Mucosa of rectum (tissue), 2 donors: Measurements from ENCODE around the gene PPOX.

Experiments
- H3K27ac ChIP-seq, 2 donors: one replicate each; pipeline ENCODE4 v1.7.0; 2013; ENCODE audit warnings: inconsistent platforms in 2 of 2, low read depth in 2 of 2, low read length in 2 of 2
- H3K27me3 ChIP-seq, 2 donors: one replicate each; pipeline ENCODE4 v1.7.0; 2013; ENCODE audit warnings: low read length in 2 of 2; ENCODE audit not compliant: control insufficient read depth in 2 of 2, insufficient read depth in 2 of 2
- H3K36me3 ChIP-seq, 2 donors: one replicate each; pipeline ENCODE4 v1.7.0; 2013; ENCODE audit warnings: low read length in 2 of 2; ENCODE audit not compliant: control insufficient read depth in 2 of 2, insufficient read depth in 2 of 2
- H3K4me1 ChIP-seq, 2 donors: one replicate each; pipeline ENCODE4 v1.7.0; 2013; ENCODE audit warnings: low read length in 2 of 2, mild to moderate bottlenecking in 1 of 2; ENCODE audit not compliant: control insufficient read depth in 2 of 2, insufficient read depth in 2 of 2
- H3K4me3 ChIP-seq, 2 donors: one replicate each; pipeline ENCODE4 v1.7.0; 2013; ENCODE audit warnings: low read length in 2 of 2
- H3K9ac ChIP-seq, 2 donors: one replicate each; pipeline ENCODE4 v1.7.0; 2013; ENCODE audit warnings: low read length in 2 of 2, low read depth in 1 of 2, mild to moderate bottlenecking in 1 of 2
- H3K9me3 ChIP-seq, 2 donors: one replicate each; pipeline ENCODE4 v1.7.0; 2013; ENCODE audit warnings: low read length in 2 of 2; ENCODE audit not compliant: control insufficient read depth in 2 of 2
- donor health status: healthy.
- donor health status: Normal muscosa, but diverticular disease.

Gene PPOX

DNA sequence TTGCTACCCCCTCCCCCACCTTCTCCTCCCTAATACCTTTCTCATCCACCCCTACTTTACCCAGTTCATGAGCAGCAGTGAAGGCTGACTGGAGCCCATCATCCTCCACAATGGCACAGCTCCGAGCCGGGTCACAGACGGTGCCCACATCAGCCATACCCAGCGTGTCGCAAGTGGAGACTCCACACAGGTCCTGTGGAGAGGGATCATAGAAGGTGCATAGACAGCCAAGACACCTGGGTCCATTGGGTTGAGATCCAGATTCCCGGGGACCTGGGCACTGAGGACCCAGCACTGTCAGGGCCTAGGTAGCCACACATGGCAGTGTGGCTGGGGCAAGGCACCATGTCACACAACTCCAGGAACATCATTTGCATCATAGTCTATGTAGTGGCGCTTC lies 29.9 kb downstream of the PPOX start:
- H3K9me3 ChIP-seq, result no peaks in the 10 kb centered on the region
- peak overlapping the region; percentile 54 to 97 for H3K27ac ChIP-seq
- H3K4me3 ChIP-seq, result no peak overlapping the region
- no peaks in the 10 kb centered on the region for H3K27me3 ChIP-seq
- peaks cover 26 to 31% of the 10 kb centered on the region in 2 donors for H3K4me1 ChIP-seq
- peaks cover 0 to 4% of the 10 kb centered on the region in 2 donors for H3K36me3 ChIP-seq
- no peak overlapping the region for H3K9ac ChIP-seq

DNA sequence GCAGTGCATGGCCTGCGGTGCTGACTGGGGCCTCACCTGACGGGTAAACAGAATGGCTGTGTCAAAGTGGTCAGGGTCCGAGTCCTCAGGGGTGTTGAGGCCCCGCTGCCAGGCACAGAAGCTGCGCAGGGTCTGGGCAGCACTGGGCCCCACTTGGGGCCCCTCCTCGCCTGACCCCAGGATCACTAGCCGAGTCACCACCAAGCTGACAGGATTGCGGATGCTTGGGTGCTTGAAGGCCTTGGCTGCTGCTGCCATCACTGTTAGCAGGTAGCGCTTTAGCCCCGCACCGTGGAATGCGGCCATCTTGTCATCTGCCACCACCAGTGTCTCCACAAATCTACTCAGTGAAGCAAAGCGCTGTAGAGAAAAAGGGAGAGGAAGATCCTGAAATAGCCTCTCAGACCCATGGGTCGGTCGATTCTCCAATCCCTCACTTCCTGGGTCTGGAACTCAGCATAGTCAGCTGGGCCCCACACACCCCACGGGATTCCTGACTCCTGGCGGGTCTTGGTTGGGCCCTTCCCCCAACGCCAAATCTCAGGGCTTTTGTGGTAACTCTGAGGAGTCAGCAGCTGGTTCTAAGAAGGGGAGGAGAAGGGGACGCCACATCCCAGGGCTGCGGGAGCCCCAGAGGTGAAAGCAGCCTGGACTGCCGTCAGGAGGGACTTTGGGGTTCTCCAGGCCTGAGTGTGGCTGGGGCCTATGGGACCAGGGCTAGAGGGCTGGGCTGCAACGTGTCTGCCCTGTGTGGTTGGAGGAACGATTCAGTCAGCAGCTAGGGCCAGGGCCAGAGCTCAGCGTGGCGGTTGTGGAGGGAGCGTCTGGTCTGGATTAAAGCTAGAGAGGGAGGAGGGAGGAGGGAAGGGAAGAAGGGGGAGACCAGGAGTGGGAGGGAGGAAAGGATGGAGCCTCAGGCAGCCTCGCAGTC lies 30.6 kb downstream of the PPOX start:
- Histone ChIP-seq H3K4me1 (peaks cover 33 to 36% of the 10 kb centered on the region in 2 donors), H3K4me3 (peak overlapping the region in 1 of 2 donors; percentile 53)

DNA sequence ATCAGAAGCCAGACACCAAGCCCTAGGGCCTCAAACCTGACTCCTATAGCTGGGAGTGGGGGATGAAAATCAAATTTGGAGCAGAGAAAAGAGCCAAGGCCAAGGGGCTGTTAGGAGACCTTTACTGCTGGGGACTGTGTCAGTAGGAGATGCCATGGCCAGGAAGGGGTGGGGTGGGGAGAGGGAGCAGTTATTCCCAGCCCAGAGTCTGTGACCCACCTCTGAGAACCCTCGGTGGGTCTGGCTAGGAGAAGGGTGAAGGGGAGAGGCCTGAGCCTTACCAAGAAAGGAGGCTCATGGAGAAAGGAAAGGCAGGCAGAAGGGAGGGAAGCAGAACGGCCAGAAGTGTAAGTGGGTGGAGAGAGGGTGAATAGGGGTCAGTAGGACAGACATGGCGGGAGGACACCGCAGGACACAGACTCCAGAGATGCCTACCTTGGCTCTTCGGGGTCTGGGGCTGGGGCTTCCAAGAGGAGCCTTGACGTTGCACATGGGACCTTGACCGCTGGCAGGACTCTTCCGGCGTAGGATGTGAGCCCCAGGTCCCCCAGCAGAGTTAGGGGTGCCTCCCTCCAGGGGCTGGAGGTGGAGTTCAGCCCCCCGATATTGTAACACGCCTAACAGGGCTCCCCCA lies 31.5 kb downstream of the PPOX start:
- Histone ChIP-seq H3K4me1 (peaks cover 34 to 36% of the 10 kb centered on the region in 2 donors), H3K27ac (peak overlapping the region in 1 of 2 donors; percentile 97), H3K36me3 (no peaks in the 10 kb centered on the region), H3K27me3 (no peaks in the 10 kb centered on the region), H3K9ac (peak overlapping the region; percentile 8 to 14), H3K9me3 (no peaks in the 10 kb centered on the region), H3K4me3 (peak overlapping the region; percentile 6 to 53)

More for the DNA sequence above, 30.6 kb downstream of the PPOX start:
- Histone ChIP-seq H3K36me3 (no peaks in the 10 kb centered on the region), H3K27me3 (no peaks in the 10 kb centered on the region), H3K9ac (peak overlapping the region; percentile 8 to 49), H3K27ac (peak overlapping the region; percentile 54 to 97), H3K9me3 (no peaks in the 10 kb centered on the region)

DNA sequence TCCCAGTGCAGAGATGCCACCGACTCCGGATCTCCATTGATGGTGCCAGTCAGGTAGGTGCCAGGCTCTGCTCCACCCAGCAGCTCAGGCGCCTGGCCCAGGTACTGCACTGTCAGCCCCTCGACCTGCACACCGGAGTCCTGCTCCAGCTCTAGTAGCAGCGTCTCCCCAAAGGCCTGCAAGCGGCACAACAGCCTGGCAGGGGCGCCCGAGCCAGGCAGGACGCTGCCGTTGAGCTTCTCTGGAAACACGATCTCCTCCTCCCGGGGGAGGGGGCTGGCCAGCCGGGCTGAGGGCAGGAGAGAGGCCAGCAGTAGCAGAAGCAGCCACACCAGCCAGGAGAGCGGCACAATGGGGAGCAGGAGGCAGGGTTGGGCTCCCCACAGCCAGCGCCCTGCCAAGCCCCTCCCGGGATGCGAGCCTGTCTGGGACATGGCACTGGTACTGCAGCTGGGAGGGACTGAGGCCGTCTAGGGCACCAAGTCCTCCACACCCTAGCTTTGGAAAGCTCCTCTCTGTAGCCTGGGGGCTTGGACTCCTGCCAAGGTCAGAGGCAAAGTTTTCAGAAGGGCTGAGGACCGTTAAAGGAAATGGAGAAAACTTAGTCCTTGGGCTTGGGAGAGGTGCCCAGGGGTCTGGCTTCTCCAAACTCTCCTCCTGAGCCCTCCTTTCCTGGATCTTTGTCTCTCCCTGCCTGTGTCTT lies 32.1 kb downstream of the PPOX start:
- Histone ChIP-seq H3K9ac (peak overlapping the region in 1 of 2 donors; percentile 48), H3K4me3 (peak overlapping the region; percentile 38 to 53), H3K36me3 (peaks cover 0 to under 1% of the 10 kb centered on the region in 2 donors), H3K9me3 (no peaks in the 10 kb centered on the region), H3K27me3 (no peaks in the 10 kb centered on the region), H3K4me1 (peaks cover 37 to 38% of the 10 kb centered on the region in 2 donors), H3K27ac (peak overlapping the region; percentile 66 to 97)

DNA sequence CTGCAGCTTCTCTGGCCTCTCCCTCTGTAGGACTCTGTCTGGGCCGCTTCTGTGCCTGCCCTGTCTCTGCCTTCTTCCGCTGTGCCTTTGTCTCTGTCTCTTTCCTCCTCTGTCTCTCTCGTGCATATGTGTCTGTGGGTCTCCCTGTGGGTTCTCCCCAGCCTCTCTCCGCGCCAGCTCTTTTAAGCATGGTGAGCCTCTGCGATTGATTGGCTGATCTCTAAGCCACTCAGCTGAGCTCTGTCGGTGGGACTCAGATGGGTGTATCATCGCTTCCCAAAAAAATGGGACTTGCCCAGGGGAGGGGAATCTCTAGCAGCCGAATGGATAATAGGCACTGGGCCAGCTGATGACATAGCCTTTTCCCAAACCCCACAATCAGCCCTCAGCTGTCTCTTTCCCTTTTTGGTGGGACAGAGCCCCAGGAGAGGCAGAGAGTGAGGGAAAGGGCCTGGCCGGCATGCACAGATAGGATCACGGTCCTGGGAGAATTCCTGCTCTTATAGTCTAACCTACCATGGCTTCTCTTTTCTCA lies 32.7 kb downstream of the PPOX start, which contains the start of gene ADAMTS4:
Gene ADAMTS4, minus strand, starts transcription at position 158 of the 535 bp plus-strand sequence. CDS start 427 bp downstream, outside the sequence.
- Histone ChIP-seq H3K4me3 (peak within 1 kb of the TSS; percentile 38 to 53), H3K27ac (peak within 1 kb of the TSS; percentile 66 to 97), H3K9ac (peak within 1 kb of the TSS; percentile 47 to 48), H3K27me3 (no peaks in the 10 kb centered on the region), H3K36me3 (peaks cover 4 to 7% of the 10 kb centered on the region in 2 donors), H3K9me3 (no peaks in the 10 kb centered on the region), H3K4me1 (peaks cover 42% of the 10 kb centered on the region in 2 donors)

DNA sequence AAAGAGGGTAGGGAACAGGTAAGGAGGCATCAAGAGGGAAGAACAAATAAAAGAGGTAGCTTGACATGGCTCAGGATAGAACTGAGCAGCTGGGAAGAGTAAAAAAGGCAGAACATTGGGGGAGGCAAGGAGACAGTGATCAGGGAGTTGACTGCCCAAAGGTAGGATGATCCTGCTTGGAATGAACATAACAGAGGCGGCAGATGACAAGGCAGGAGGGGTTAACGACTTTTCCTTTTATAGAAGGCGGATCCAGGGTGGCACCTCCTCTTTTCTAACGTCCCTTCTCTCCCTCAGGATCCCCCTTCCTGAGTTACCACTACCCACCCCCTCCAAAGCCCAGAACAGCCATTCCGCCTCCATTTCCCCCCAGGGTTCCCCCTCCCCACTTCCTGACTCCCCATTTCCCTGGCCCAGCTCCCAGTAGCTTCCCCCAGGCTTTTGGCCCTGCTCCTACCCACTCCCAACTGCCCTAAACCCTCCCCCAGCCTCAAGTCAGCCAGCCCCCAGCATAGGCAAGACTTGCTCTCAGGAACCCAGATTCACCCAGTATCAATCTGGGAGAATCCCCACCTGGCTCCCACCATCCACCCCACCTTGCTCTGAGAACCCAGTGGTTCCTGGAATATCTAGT lies 33.4 kb downstream of the PPOX start:
- H3K9me3 ChIP-seq, result no peaks in the 10 kb centered on the region
- H3K27me3 ChIP-seq, result no peaks in the 10 kb centered on the region
- H3K4me3 ChIP-seq, result no peak overlapping the region
- peaks cover 39 to 42% of the 10 kb centered on the region in 2 donors for H3K4me1 ChIP-seq
- H3K36me3 ChIP-seq, result peaks cover 4 to 13% of the 10 kb centered on the region in 2 donors
- peak overlapping the region in 1 of 2 donors; percentile 47 for H3K9ac ChIP-seq
- H3K27ac ChIP-seq, result peak overlapping the region; percentile 66 to 97

DNA sequence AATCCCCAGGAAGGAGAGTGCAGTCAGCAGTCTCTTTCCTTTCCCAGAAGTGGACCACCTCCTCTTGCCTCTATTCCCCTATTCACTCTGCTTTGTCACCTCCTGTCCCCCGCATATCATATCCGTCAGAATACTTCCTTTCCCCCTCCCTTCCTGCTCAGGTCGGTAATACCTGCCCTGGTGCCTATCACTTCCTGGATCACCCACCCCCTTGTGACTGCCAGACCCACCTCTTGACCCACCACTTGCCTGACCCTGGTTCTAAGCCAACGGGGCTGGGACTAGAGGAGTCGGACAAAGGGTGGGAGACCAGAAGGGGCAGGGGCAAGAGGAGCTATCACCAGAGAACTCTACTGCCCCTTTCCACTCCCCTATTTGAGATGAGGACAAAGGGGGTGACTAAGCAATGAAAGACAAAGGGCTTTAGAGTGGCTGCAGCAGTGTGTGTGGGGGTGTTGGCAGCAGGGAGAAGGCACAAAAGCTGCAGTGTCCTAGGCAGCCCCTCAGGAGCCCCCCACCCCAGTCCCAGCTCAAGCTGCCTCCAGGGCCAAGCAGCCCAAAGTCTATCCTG lies 34.3 kb downstream of the PPOX start:
- H3K36me3 ChIP-seq, result peaks cover 7 to 18% of the 10 kb centered on the region in 2 donors
- no peak overlapping the region for H3K4me3 ChIP-seq
- peak overlapping the region in 1 of 2 donors; percentile 28 for H3K9ac ChIP-seq
- no peaks in the 10 kb centered on the region for H3K9me3 ChIP-seq
- peak overlapping the region; percentile 96 to 97 for H3K27ac ChIP-seq
- peaks cover 38 to 42% of the 10 kb centered on the region in 2 donors for H3K4me1 ChIP-seq
- H3K27me3 ChIP-seq, result no peaks in the 10 kb centered on the region

DNA sequence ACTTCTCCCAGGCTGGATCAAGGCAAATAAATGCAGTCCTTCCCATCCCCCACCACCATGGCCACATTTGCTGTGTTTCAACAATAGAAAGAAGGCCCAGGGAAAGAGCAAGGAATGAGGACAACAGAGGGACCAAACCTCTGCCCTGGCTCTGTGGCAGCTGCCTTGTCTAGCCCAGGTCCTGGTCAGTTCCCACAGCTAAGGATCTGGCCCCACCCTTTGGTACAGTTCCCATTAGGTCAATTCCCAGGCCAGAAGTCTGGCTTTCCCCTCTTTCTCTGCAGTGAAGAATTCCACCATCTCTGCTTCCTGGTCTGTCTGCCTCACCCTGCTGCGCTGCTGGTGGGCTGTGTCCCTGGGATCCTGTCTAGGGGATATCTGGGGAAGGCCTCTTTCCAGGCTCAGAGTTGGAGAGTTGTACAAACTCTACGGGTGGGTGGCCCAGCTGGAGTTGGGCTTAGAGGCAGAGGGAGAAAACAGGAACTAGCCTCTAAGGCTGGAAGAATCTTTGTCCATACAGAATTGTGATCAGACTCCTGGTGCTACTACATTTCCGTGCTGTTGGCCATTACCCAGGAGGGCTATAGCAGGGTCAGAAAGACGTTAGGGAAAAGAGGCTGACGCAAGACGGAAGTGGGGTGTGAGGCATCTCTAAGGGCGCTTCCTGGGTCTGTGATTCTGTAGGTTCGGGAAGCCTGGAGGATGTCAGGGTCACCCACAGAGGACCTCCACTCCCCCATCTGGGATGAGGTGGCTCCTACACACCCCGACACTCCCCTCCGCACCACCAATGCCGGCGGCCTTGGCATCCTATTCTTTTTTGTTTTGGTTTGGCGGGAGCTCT lies 35.0 kb downstream of the PPOX start:
- Histone ChIP-seq H3K9me3 (no peaks in the 10 kb centered on the region), H3K4me1 (peaks cover 38 to 42% of the 10 kb centered on the region in 2 donors), H3K4me3 (peak overlapping the region; percentile 80 to 99), H3K27ac (peak overlapping the region; percentile 96 to 97), H3K27me3 (no peaks in the 10 kb centered on the region), H3K36me3 (peaks cover 11 to 25% of the 10 kb centered on the region in 2 donors), H3K9ac (peak overlapping the region; percentile 84 to 100)
